GM18508 (cell line): ENCODE results near the gene SMIM23.

Experiments used
- ATAC-seq: cut with Tn5 transposase; IDR thresholded peaks from one replicate; pipeline ENCODE4 v1.9.1; 2021; ENCODE audit warnings: moderate number of reproducible peaks; ENCODE audit not compliant: insufficient read depth, unreplicated experiment

Gene SMIM23

GRCh38 chr5:171785517-171785916 lies at the start of gene SMIM23:
Gene SMIM23, plus strand, starts transcription at chr5:171785817. Its CDS starts 55 bp downstream, at chr5:171785872.
- no peak for ATAC-seq

- ATAC-seq, result no peak
Measured at GRCh38 chr5:171736976-171737891, 48.4 kb upstream of the SMIM23 start.

- no peak for ATAC-seq
Measured at GRCh38 chr5:171738501-171738900, 47.1 kb upstream of the SMIM23 start.

- no peak for ATAC-seq
Measured at GRCh38 chr5:171739271-171739670, 46.3 kb upstream of the SMIM23 start.

- ATAC-seq, result no peak
Measured at GRCh38 chr5:171743436-171744076, 42.1 kb upstream of the SMIM23 start.

GRCh38 chr5:171744264-171744663 lies 41.4 kb upstream of the SMIM23 start:
- no peak for ATAC-seq

GRCh38 chr5:171744882-171745281 lies 40.7 kb upstream of the SMIM23 start:
- no peak for ATAC-seq

GRCh38 chr5:171745602-171746001 lies 40.0 kb upstream of the SMIM23 start:
- no peak for ATAC-seq

GRCh38 chr5:171747061-171747859 lies 38.4 kb upstream of the SMIM23 start:
- ATAC-seq, result no peak

GRCh38 chr5:171748720-171749119 lies 36.9 kb upstream of the SMIM23 start:
- ATAC-seq, result no peak

- ATAC-seq, result no peak
Measured at GRCh38 chr5:171749365-171749764, 36.3 kb upstream of the SMIM23 start.

GRCh38 chr5:171750311-171750788 lies 35.3 kb upstream of the SMIM23 start:
- ATAC-seq, result no peak

GRCh38 chr5:171755354-171755821 lies 30.2 kb upstream of the SMIM23 start:
- ATAC-seq, result no peak

- ATAC-seq, result no peak
Measured at GRCh38 chr5:171757853-171758535, 27.6 kb upstream of the SMIM23 start.

GRCh38 chr5:171759777-171760176 lies 25.8 kb upstream of the SMIM23 start:
- no peak for ATAC-seq

- ATAC-seq, result no peak
Measured at GRCh38 chr5:171762021-171762608, 23.5 kb upstream of the SMIM23 start.

GRCh38 chr5:171762903-171763302 lies 22.7 kb upstream of the SMIM23 start:
- ATAC-seq, result no peak

- ATAC-seq, result no peak
Measured at GRCh38 chr5:171764265-171764664, 21.4 kb upstream of the SMIM23 start.

- no peak for ATAC-seq
Measured at GRCh38 chr5:171766875-171767274, 18.7 kb upstream of the SMIM23 start.

- ATAC-seq, result no peak
Measured at GRCh38 chr5:171770153-171770552, 15.5 kb upstream of the SMIM23 start.
